ENCODE data around the gene PCNX2.
"Not testable (repeated sequence)": the region's sequence is repeated elsewhere in the genome, so short reads cannot be mapped to it uniquely, and the experiment has no call there.

PCNX2 gene

GRCh38 chr1:233135833-233136232 lies 159.7 kb downstream of the PCNX2 start:
- no peaks in the 10 kb centered on the region for H3K4me1 ChIP-seq (ENCODE audit: insufficient read depth, insufficient read length)
- TF ChIP-seq SUZ12 (IDR thresholded peaks at IDR 0.05; ENCODE audit: extremely low read depth, insufficient read depth, insufficient read length) (no peak), ZNF274 (IDR thresholded peaks at IDR 0.05; ENCODE audit: low read depth, low read length) (no peak), YY1 (IDR thresholded peaks at IDR 0.05; ENCODE audit: insufficient read depth, insufficient read length) (no peak)
- peaks cover 39% of the 10 kb centered on the region for H3K36me3 ChIP-seq (ENCODE audit: insufficient read depth, insufficient read length, low read length)
- DNase-seq (ENCODE audit: low read depth, low spot score), result no peak
- H3K9me3 ChIP-seq (ENCODE audit: insufficient read depth, low read length), result no peaks in the 10 kb centered on the region
- H3K4me3 ChIP-seq (ENCODE audit: insufficient read length, low read depth), result no peak overlapping the region
- no peaks in the 10 kb centered on the region for H3K27me3 ChIP-seq (ENCODE audit: insufficient read depth, insufficient read length)
- H3K9ac ChIP-seq (ENCODE audit: insufficient read length, low read depth), result no peak overlapping the region

- Histone ChIP-seq H3K36me3 (ENCODE audit: insufficient read depth, insufficient read length, low read length) (peaks cover 44% of the 10 kb centered on the region), H3K4me3 (ENCODE audit: insufficient read length, low read depth) (no peak overlapping the region), H3K9ac (ENCODE audit: insufficient read length, low read depth) (no peak overlapping the region), H3K27me3 (ENCODE audit: insufficient read depth, insufficient read length) (no peaks in the 10 kb centered on the region), H3K4me1 (ENCODE audit: insufficient read depth, insufficient read length) (no peaks in the 10 kb centered on the region), H3K9me3 (ENCODE audit: insufficient read depth, low read length) (peaks cover 11% of the 10 kb centered on the region; the same call in 1 of the 2 replicates)
- no peak for DNase-seq (ENCODE audit: low read depth, low spot score)
- no peak for TF ChIP-seq YY1 (IDR thresholded peaks at IDR 0.05; ENCODE audit: insufficient read depth, insufficient read length)
- TF ChIP-seq SUZ12 (IDR thresholded peaks at IDR 0.05; ENCODE audit: extremely low read depth, insufficient read depth, insufficient read length), result no peak
- no peak for TF ChIP-seq ZNF274 (IDR thresholded peaks at IDR 0.05; ENCODE audit: low read depth, low read length)
Observed at GRCh38 chr1:233132445-233132844, 163.1 kb downstream of the PCNX2 start.

GRCh38 chr1:233129031-233129430 lies 166.5 kb downstream of the PCNX2 start:
- H3K27me3 ChIP-seq (ENCODE audit: insufficient read depth, insufficient read length); H3K9ac ChIP-seq (ENCODE audit: insufficient read length, low read depth); DNase-seq (ENCODE audit: low read depth, low spot score); H3K4me3 ChIP-seq (ENCODE audit: insufficient read length, low read depth); H3K4me1 ChIP-seq (ENCODE audit: insufficient read depth, insufficient read length): not testable (repeated sequence)
- Histone ChIP-seq H3K9me3 (ENCODE audit: insufficient read depth, low read length) (peaks cover 11% of the 10 kb centered on the region; the same call in 1 of the 2 replicates), H3K36me3 (ENCODE audit: insufficient read depth, insufficient read length, low read length) (peaks cover 29% of the 10 kb centered on the region)

GRCh38 chr1:233127157-233127556 lies 168.4 kb downstream of the PCNX2 start:
- Histone ChIP-seq H3K27me3 (ENCODE audit: insufficient read depth, insufficient read length) (no peaks in the 10 kb centered on the region), H3K4me3 (ENCODE audit: insufficient read length, low read depth) (no peak overlapping the region), H3K9me3 (ENCODE audit: insufficient read depth, low read length) (peaks cover 11% of the 10 kb centered on the region; the same call in 1 of the 2 replicates), H3K4me1 (ENCODE audit: insufficient read depth, insufficient read length) (no peaks in the 10 kb centered on the region), H3K9ac (ENCODE audit: insufficient read length, low read depth) (no peak overlapping the region), H3K36me3 (ENCODE audit: insufficient read depth, insufficient read length, low read length) (peaks cover 20% of the 10 kb centered on the region)
- DNase-seq (ENCODE audit: low read depth, low spot score), result no peak
- TF ChIP-seq ZNF274 (IDR thresholded peaks at IDR 0.05; ENCODE audit: low read depth, low read length) (no peak), YY1 (IDR thresholded peaks at IDR 0.05; ENCODE audit: insufficient read depth, insufficient read length) (no peak), SUZ12 (IDR thresholded peaks at IDR 0.05; ENCODE audit: extremely low read depth, insufficient read depth, insufficient read length) (no peak)

GRCh38 chr1:233122779-233123178 lies 172.7 kb downstream of the PCNX2 start:
- no peak for TF ChIP-seq YY1 (IDR thresholded peaks at IDR 0.05; ENCODE audit: insufficient read depth, insufficient read length)
- Histone ChIP-seq H3K9me3 (ENCODE audit: insufficient read depth, low read length) (peaks cover 5% of the 10 kb centered on the region; the same call in 1 of the 2 replicates), H3K36me3 (ENCODE audit: insufficient read depth, insufficient read length, low read length) (peaks cover 10% of the 10 kb centered on the region), H3K27me3 (ENCODE audit: insufficient read depth, insufficient read length) (no peaks in the 10 kb centered on the region), H3K4me1 (ENCODE audit: insufficient read depth, insufficient read length) (no peaks in the 10 kb centered on the region), H3K4me3 (ENCODE audit: insufficient read length, low read depth) (no peak overlapping the region), H3K9ac (ENCODE audit: insufficient read length, low read depth) (no peak overlapping the region)
- no peak for DNase-seq (ENCODE audit: low read depth, low spot score)

GRCh38 chr1:233121947-233122559 lies 173.5 kb downstream of the PCNX2 start:
- no peak for DNase-seq (ENCODE audit: low read depth, low spot score)

GRCh38 chr1:233114860-233115259 lies 180.7 kb downstream of the PCNX2 start:
- H3K4me1 ChIP-seq (ENCODE audit: insufficient read depth, insufficient read length), result peaks cover 4% of the 10 kb centered on the region
- DNase-seq (ENCODE audit: low read depth, low spot score), result no peak
- no peaks in the 10 kb centered on the region for H3K27me3 ChIP-seq (ENCODE audit: insufficient read depth, insufficient read length)
- no peak overlapping the region for H3K4me3 ChIP-seq (ENCODE audit: insufficient read length, low read depth)
- TF ChIP-seq SUZ12 (IDR thresholded peaks at IDR 0.05; ENCODE audit: extremely low read depth, insufficient read depth, insufficient read length) (no peak), YY1 (IDR thresholded peaks at IDR 0.05; ENCODE audit: insufficient read depth, insufficient read length) (no peak), ZNF274 (IDR thresholded peaks at IDR 0.05; ENCODE audit: low read depth, low read length) (no peak)
- peaks cover 5% of the 10 kb centered on the region; the same call in 1 of the 2 replicates for H3K9me3 ChIP-seq (ENCODE audit: insufficient read depth, low read length)
- no peak overlapping the region for H3K9ac ChIP-seq (ENCODE audit: insufficient read length, low read depth)
- H3K36me3 ChIP-seq (ENCODE audit: insufficient read depth, insufficient read length, low read length), result no peaks in the 10 kb centered on the region

More at GRCh38 chr1:233121947-233122559, 173.5 kb downstream of the PCNX2 start:
- H3K4me1 ChIP-seq (ENCODE audit: insufficient read depth, insufficient read length), result no peaks in the 10 kb centered on the region
- H3K9ac ChIP-seq (ENCODE audit: insufficient read length, low read depth), result no peak overlapping the region
- H3K27me3 ChIP-seq (ENCODE audit: insufficient read depth, insufficient read length), result no peaks in the 10 kb centered on the region
- peaks cover 10% of the 10 kb centered on the region for H3K36me3 ChIP-seq (ENCODE audit: insufficient read depth, insufficient read length, low read length)
- H3K9me3 ChIP-seq (ENCODE audit: insufficient read depth, low read length), result peaks cover 5% of the 10 kb centered on the region; the same call in 1 of the 2 replicates
- no peak overlapping the region for H3K4me3 ChIP-seq (ENCODE audit: insufficient read length, low read depth)
- TF ChIP-seq ZNF274 (IDR thresholded peaks at IDR 0.05; ENCODE audit: low read depth, low read length), result no peak
- TF ChIP-seq YY1 (IDR thresholded peaks at IDR 0.05; ENCODE audit: insufficient read depth, insufficient read length), result no peak
- no peak for TF ChIP-seq SUZ12 (IDR thresholded peaks at IDR 0.05; ENCODE audit: extremely low read depth, insufficient read depth, insufficient read length)
